WTC11 (cell line): Measurements from ENCODE around the gene ICE2. TPM values are rescaled to one million over a fixed set of nuclear protein-coding genes. Genes with fewer than 3 reads are reported as not detected.

Source experiments
- ATAC-seq: fragments of 200-7000 bp; cut with Tn5 transposase; 2 replicates; pipeline ENCODE4 v1.10.0; 2021; ENCODE audit warnings: mild to moderate bottlenecking, moderate library complexity
- CTCF ChIA-PET: fragments of 300-600 bp; sonication (Branson Sonifier 250); formaldehyde crosslinking; loops from one replicate; lab custom pipeline; 2021; ENCODE audit warnings: antibody characterized with exemption; lab: Charles Lee
- POLR2A ChIA-PET: fragments of 350-600 bp; sonication (Branson Sonifier 250); formaldehyde crosslinking; loops from one replicate; lab custom pipeline; 2021; ENCODE audit warnings: antibody characterized with exemption; lab: Charles Lee
- DNase-seq: peaks from one replicate; pipeline ENCODE4 v3.0.0; 2021; ENCODE audit warnings: low spot score
- H3K27ac Mint-ChIP-seq: 2 replicates; pipeline ENCODE4 v1.8.0; 2021; ENCODE audit warnings: mixed read lengths
- H3K27me3 Mint-ChIP-seq: 2 replicates; pipeline ENCODE4 v1.8.0; 2021; ENCODE audit warnings: low read depth, mild to moderate bottlenecking, moderate library complexity, mixed read lengths
- H3K36me3 Mint-ChIP-seq: 2 replicates; pipeline ENCODE4 v1.8.0; 2021; ENCODE audit warnings: mixed read lengths
- H3K4me1 Mint-ChIP-seq: 2 replicates; pipeline ENCODE4 v1.8.0; 2022; ENCODE audit warnings: mixed read lengths
- H3K4me3 Mint-ChIP-seq: 2 replicates; pipeline ENCODE4 v1.8.0; 2021; ENCODE audit warnings: mild to moderate bottlenecking, moderate library complexity, mixed read lengths
- H3K9me3 Mint-ChIP-seq: 2 replicates; pipeline ENCODE4 v1.8.0; 2021; ENCODE audit warnings: mixed read lengths
- CDX4 ChIP-seq: fragments of 250-450 bp; sonication (Bioruptor Pico); IDR thresholded peaks from 2 replicates; pipeline ENCODE4 v1.9.0; 2021; ENCODE audit warnings: moderate library complexity, mild to moderate bottlenecking, inconsistent platforms, borderline replicate concordance
- CREB1 ChIP-seq: sonication (generic); formaldehyde crosslinking; IDR thresholded peaks from 2 replicates; pipeline ENCODE4 v1.8.0; 2023; ENCODE audit warnings: mild to moderate bottlenecking, missing genetic modification reagents
- ELF4 ChIP-seq: sonication (generic); formaldehyde crosslinking; IDR thresholded peaks from 2 replicates; pipeline ENCODE4 v1.8.1; 2022; ENCODE audit warnings: low read depth, mild to moderate bottlenecking, moderate library complexity, missing genetic modification reagents
- EMX1 ChIP-seq: fragments of 250-450 bp; sonication (Bioruptor Pico); IDR thresholded peaks from 2 replicates; pipeline ENCODE4 v1.8.0; 2021; ENCODE audit warnings: mild to moderate bottlenecking
- ESRRA ChIP-seq: sonication (generic); formaldehyde crosslinking; IDR thresholded peaks from 2 replicates; pipeline ENCODE4 v1.8.1; 2022; ENCODE audit warnings: mild to moderate bottlenecking, missing genetic modification reagents, borderline replicate concordance
- GRHL2 ChIP-seq: fragments of 250-450 bp; sonication (Bioruptor Pico); IDR thresholded peaks from 2 replicates; pipeline ENCODE4 v1.8.0; 2022; ENCODE audit warnings: mild to moderate bottlenecking, moderate library complexity; ENCODE audit not compliant: insufficient replicate concordance, severe bottlenecking
- GTF2I ChIP-seq: fragments of 250-450 bp; sonication (Bioruptor Pico); conservative IDR thresholded peaks from 2 replicates; pipeline ENCODE4 v1.4.0; 2021; ENCODE audit warnings: mild to moderate bottlenecking
- KAT7 ChIP-seq: sonication (generic); formaldehyde crosslinking; IDR thresholded peaks from 2 replicates; pipeline ENCODE4 v1.8.1; 2023; ENCODE audit warnings: missing genetic modification reagents, mild to moderate bottlenecking, borderline replicate concordance
- NR1H2 ChIP-seq: sonication (generic); formaldehyde crosslinking; IDR thresholded peaks from 2 replicates; pipeline ENCODE4 v1.9.0; 2021; ENCODE audit warnings: mild to moderate bottlenecking, moderate library complexity, missing genetic modification reagents
- NR2C2 ChIP-seq: sonication (generic); formaldehyde crosslinking; IDR thresholded peaks from 2 replicates; pipeline ENCODE4 v1.8.0; 2022; ENCODE audit warnings: mild to moderate bottlenecking, missing genetic modification reagents
- NR3C1 ChIP-seq: sonication (generic); formaldehyde crosslinking; conservative IDR thresholded peaks from 2 replicates; pipeline ENCODE4 v1.8.1; 2023; ENCODE audit warnings: low read depth, mild to moderate bottlenecking, missing genetic modification reagents
- OVOL2 ChIP-seq: fragments of 250-450 bp; sonication (Bioruptor Pico); IDR thresholded peaks from 2 replicates; pipeline ENCODE4 v1.9.0; 2021; ENCODE audit warnings: mild to moderate bottlenecking, borderline replicate concordance
- PRDM15 ChIP-seq: sonication (generic); formaldehyde crosslinking; IDR thresholded peaks from 2 replicates; pipeline ENCODE4 v1.8.0; 2022; ENCODE audit warnings: missing genetic modification reagents
- PRRX2 ChIP-seq: fragments of 250-450 bp; sonication (Bioruptor Pico); IDR thresholded peaks from 2 replicates; pipeline ENCODE4 v1.8.0; 2021; ENCODE audit warnings: mild to moderate bottlenecking
- SOX15 ChIP-seq: fragments of 250-450 bp; sonication (Bioruptor Pico); IDR thresholded peaks from 2 replicates; pipeline ENCODE4 v1.9.0; 2021; ENCODE audit warnings: mild to moderate bottlenecking
- SP1 ChIP-seq: sonication (generic); formaldehyde crosslinking; conservative IDR thresholded peaks from 2 replicates; pipeline ENCODE4 v1.8.1; 2022; ENCODE audit warnings: missing genetic modification reagents
- USF2 ChIP-seq: sonication (generic); formaldehyde crosslinking; IDR thresholded peaks from 2 replicates; pipeline ENCODE4 v1.8.1; 2023; ENCODE audit warnings: mild to moderate bottlenecking, missing genetic modification reagents, moderate library complexity
- ZNF263 ChIP-seq: sonication (generic); formaldehyde crosslinking; IDR thresholded peaks from 2 replicates; pipeline ENCODE4 v1.8.1; 2022; ENCODE audit warnings: low read depth, mild to moderate bottlenecking, moderate library complexity, missing genetic modification reagents
- total RNA-seq: library from RNA; stranded (reverse); gene quantifications from 3 replicates; pipeline ENCODE4 v1.2.3, GENCODE V29; 2021
- TF ChIP-seq, protein P1 (sequence below): sonication (generic); formaldehyde crosslinking; IDR thresholded peaks from 2 replicates; pipeline ENCODE4 v1.8.0; 2022; ENCODE audit warnings: mild to moderate bottlenecking, missing genetic modification reagents
- TF ChIP-seq, protein P2 (sequence below): sonication (generic); formaldehyde crosslinking; IDR thresholded peaks from 2 replicates; pipeline ENCODE4 v1.8.0; 2023; ENCODE audit warnings: missing genetic modification reagents
- TF ChIP-seq, protein P3 (sequence below): fragments of 200-600 bp; IDR thresholded peaks from 2 replicates; pipeline ENCODE4 v1.8.0; 2022; ENCODE audit warnings: antibody characterized with exemption

ICE2 gene
- total RNA-seq, 1 experiment from 2014 or later: 76.9 TPM

GRCh38 chr15:60469893-60470641 lies 8.9 kb downstream of the ICE2 start (continued):
- TF ChIP-seq ELF4 (CRISPR knock-in tag): no peak
- no peak for TF ChIP-seq CREB1 (CRISPR knock-in tag)
- no peak for TF ChIP-seq EMX1 (CRISPR knock-in tag)
- TF ChIP-seq NR3C1: no peak
- TF ChIP-seq KAT7 (CRISPR knock-in tag): no peak
- TF ChIP-seq ZNF263: no peak
- no peak for TF ChIP-seq ESRRA (CRISPR knock-in tag)
- TF ChIP-seq, protein P1, sequence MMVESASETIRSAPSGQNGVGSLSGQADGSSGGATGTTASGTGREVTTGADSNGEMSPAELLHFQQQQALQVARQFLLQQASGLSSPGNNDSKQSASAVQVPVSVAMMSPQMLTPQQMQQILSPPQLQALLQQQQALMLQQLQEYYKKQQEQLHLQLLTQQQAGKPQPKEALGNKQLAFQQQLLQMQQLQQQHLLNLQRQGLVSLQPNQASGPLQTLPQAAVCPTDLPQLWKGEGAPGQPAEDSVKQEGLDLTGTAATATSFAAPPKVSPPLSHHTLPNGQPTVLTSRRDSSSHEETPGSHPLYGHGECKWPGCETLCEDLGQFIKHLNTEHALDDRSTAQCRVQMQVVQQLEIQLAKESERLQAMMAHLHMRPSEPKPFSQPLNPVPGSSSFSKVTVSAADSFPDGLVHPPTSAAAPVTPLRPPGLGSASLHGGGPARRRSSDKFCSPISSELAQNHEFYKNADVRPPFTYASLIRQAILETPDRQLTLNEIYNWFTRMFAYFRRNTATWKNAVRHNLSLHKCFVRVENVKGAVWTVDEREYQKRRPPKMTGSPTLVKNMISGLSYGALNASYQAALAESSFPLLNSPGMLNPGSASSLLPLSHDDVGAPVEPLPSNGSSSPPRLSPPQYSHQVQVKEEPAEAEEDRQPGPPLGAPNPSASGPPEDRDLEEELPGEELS (CRISPR knock-in tag): no peak
- TF ChIP-seq, protein P2, sequence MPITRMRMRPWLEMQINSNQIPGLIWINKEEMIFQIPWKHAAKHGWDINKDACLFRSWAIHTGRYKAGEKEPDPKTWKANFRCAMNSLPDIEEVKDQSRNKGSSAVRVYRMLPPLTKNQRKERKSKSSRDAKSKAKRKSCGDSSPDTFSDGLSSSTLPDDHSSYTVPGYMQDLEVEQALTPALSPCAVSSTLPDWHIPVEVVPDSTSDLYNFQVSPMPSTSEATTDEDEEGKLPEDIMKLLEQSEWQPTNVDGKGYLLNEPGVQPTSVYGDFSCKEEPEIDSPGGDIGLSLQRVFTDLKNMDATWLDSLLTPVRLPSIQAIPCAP (CRISPR knock-in tag): no peak
- TF ChIP-seq OVOL2 (CRISPR knock-in tag): no peak

DNA sequence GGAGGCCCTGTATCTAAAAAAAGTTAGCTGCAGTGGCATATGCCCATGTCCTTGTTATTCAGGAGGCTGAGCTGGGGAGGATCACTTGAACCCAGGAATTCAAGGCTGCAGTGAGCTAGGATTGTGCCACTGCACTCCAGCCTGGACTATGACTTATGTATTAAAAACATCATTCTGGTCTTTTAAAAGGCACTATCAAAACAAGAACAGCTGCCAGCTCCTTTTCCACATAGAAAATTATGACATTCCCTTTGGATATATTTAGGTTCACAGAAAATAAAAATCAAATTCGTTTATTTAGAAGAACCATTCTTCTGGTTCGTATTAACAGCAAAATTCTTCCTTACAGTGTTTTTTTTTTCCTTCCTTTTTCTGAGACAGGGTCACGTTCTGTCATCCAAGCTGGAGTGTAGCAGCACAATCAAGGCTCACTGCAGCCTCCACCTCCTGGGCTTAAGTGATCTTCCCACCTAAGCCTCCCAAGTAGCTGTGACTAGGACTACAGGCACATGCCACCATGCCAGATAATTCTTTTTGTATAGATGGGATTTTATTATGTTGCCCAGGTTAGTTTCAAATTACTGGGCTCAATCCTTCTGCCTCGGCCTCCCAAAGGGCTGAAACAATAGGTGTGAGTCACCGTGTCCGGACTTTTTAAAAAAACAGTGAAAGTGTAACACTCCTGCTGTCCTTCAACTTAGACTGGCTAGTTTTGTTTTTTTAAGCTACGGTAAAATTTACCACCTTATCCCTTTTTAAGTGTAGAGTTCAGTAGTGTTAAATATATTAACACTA lies 13.9 kb downstream of the ICE2 start:
- Mint-ChIP-seq H3K9me3 (0 out of 2 replicates have a peak, but pooled peaks cover 3% of the 10 kb centered on the region), H3K27ac (no peak overlapping the region; the same call in 1 of the 2 replicates), H3K36me3 (peaks cover 31% of the 10 kb centered on the region), H3K4me3 (no peak overlapping the region), H3K27me3 (no peaks in the 10 kb centered on the region), H3K4me1 (no peaks in the 10 kb centered on the region)
- ChIA-PET POLR2A (interaction anchor here (0.8 kb wide), 1 partner anchor 79 kb away, joined by 3 read pairs; no protein-coding TSS in a partner anchor), CTCF (no interaction called here)
- DNase-seq (no peak), ATAC-seq (no peak)
- TF ChIP-seq CDX4: no peak
- no peak for TF ChIP-seq SP1 (CRISPR knock-in tag)
- no peak for TF ChIP-seq SOX15 (CRISPR knock-in tag)
- no peak for TF ChIP-seq NR1H2
- TF ChIP-seq, protein P3, sequence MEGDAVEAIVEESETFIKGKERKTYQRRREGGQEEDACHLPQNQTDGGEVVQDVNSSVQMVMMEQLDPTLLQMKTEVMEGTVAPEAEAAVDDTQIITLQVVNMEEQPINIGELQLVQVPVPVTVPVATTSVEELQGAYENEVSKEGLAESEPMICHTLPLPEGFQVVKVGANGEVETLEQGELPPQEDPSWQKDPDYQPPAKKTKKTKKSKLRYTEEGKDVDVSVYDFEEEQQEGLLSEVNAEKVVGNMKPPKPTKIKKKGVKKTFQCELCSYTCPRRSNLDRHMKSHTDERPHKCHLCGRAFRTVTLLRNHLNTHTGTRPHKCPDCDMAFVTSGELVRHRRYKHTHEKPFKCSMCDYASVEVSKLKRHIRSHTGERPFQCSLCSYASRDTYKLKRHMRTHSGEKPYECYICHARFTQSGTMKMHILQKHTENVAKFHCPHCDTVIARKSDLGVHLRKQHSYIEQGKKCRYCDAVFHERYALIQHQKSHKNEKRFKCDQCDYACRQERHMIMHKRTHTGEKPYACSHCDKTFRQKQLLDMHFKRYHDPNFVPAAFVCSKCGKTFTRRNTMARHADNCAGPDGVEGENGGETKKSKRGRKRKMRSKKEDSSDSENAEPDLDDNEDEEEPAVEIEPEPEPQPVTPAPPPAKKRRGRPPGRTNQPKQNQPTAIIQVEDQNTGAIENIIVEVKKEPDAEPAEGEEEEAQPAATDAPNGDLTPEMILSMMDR: no peak
- TF ChIP-seq EMX1 (CRISPR knock-in tag): no peak
- TF ChIP-seq PRDM15: no peak
- TF ChIP-seq PRRX2 (CRISPR knock-in tag): no peak
- TF ChIP-seq GRHL2 (CRISPR knock-in tag): no peak
- TF ChIP-seq NR2C2 (CRISPR knock-in tag): no peak
- TF ChIP-seq USF2 (CRISPR knock-in tag): no peak
- no peak for TF ChIP-seq CREB1 (CRISPR knock-in tag)
- TF ChIP-seq GTF2I (CRISPR knock-in tag): no peak
- TF ChIP-seq KAT7 (CRISPR knock-in tag): no peak
